Fibroblast of villous mesenchyme (primary cell): ENCODE results near the gene TGIF2. TPM values are rescaled to one million over a fixed set of nuclear protein-coding genes. Genes with fewer than 3 reads are reported as not detected.
"Not testable (repeated sequence)": the region's sequence is repeated elsewhere in the genome, so short reads cannot be mapped to it uniquely, and the experiment has no call there.

Experiments used
- DNase-seq: peaks from one replicate; pipeline ENCODE4 v3.0.0-alpha.2; 2010; ENCODE audit warnings: low read depth
- H3K4me3 ChIP-seq: 2 replicates; pipeline ENCODE4 v1.5.1; 2011; ENCODE audit warnings: low read depth, mild to moderate bottlenecking, low read length
- small RNA-seq: library from RNA; depleted of rRNA; stranded (forward); fragments of <200 nt; gene quantifications from one replicate; pipeline ENCODE3, GENCODE V24; 2012
- total RNA-seq: library from RNA; depleted of rRNA; stranded (reverse); fragments of >200 nt; gene quantifications from 2 replicates; pipeline ENCODE4 v1.2.3, GENCODE V29; 2012
- TF ChIP-seq, protein P1 (sequence below): IDR thresholded peaks from 2 replicates; pipeline ENCODE4 v1.5.1; 2012; ENCODE audit warnings: low read depth, mild to moderate bottlenecking, low read length; ENCODE audit not compliant: insufficient read depth

The TGIF2 gene
- total RNA-seq, 1 donor, result 10.4 TPM

DNA sequence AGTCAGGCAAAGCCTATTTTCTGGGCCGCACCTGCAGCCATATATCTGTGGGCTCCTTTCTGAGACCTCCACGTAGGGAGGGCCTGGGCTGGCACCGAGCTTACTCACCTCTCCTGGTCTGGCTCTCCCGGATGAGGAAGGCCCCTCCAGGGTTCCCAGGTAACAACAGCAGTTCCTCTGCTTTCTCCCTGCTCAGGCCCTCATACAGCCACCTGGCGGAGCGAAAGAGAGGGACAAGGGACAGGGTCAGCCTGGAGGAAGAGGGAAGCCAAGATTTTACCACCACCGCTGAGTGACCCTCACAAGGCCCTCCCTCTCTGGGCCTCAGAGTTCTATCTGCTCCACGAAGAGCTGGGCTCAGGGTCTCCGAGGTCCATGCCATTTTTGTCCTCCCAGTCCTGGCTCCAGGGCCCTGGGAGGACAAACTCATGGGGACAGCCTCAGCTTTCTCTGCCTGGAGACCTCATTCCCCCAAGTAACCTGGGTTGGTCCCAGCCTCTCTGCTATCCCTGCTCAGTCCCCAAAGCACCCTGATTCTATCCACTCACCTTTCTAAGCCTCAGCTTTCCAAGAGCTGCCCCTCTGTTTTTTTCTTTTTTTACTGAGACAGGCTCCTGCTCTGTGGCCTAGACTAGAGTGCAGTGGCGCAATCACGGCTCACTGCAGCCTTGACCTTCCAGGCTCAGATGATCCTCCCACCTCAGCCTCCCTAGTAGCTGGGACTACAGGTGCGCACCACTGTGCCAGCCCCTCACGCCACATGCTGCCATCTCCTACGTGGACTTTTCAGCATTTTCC lies 59.3 kb downstream of the TGIF2 start:
- no peak for DNase-seq
- TF ChIP-seq, protein P1, sequence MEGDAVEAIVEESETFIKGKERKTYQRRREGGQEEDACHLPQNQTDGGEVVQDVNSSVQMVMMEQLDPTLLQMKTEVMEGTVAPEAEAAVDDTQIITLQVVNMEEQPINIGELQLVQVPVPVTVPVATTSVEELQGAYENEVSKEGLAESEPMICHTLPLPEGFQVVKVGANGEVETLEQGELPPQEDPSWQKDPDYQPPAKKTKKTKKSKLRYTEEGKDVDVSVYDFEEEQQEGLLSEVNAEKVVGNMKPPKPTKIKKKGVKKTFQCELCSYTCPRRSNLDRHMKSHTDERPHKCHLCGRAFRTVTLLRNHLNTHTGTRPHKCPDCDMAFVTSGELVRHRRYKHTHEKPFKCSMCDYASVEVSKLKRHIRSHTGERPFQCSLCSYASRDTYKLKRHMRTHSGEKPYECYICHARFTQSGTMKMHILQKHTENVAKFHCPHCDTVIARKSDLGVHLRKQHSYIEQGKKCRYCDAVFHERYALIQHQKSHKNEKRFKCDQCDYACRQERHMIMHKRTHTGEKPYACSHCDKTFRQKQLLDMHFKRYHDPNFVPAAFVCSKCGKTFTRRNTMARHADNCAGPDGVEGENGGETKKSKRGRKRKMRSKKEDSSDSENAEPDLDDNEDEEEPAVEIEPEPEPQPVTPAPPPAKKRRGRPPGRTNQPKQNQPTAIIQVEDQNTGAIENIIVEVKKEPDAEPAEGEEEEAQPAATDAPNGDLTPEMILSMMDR, result no peak
- no peak overlapping the region for H3K4me3 ChIP-seq

DNA sequence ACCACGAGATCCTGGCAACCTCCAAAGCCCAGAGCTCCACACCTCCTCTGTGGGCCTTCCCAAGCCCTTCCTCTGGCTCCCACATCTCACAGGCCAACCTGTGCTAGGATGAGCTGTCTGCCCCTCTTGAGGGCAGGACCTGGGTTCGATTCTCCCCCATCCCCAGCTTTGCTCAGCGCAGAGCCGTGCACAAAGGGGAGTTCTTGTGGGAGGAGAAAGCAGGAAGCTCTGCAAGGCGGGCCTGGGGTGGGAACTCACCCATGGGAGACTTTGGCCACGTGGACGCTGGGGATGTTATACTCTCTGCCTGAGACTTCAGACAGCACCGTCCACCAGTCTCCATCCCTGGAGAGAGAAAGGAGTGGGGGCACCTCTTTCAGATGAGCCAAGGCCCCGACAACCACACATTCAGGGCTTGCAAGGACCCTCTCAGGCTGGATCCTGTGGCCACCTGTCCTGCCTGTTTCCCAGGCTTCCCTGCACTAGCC lies 59.9 kb downstream of the TGIF2 start:
- TF ChIP-seq, protein P1, result no peak
- no peak for DNase-seq
- H3K4me3 ChIP-seq, result no peak overlapping the region

DNA sequence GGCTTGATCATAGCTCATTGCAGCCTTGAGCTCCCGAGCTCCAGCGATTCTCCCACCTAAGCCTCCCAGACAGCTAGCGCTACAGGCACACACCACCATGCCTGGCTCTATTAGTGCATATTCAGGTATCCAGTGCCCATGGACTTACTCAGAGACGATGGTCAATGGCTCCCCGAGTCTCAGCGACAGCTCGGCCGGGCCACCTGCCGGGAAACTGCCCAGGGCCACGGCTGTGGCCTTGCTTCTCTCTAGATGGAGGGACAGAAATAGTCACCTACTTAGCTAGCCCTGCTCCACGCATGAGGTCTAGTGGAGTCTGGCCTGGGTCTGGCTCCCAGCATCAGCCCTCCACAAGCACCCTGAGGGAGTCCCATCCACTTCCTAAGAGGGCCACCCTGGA lies 60.9 kb downstream of the TGIF2 start:
- TF ChIP-seq, protein P1, result no peak
- DNase-seq, result no peak
- no peak overlapping the region for H3K4me3 ChIP-seq

DNA sequence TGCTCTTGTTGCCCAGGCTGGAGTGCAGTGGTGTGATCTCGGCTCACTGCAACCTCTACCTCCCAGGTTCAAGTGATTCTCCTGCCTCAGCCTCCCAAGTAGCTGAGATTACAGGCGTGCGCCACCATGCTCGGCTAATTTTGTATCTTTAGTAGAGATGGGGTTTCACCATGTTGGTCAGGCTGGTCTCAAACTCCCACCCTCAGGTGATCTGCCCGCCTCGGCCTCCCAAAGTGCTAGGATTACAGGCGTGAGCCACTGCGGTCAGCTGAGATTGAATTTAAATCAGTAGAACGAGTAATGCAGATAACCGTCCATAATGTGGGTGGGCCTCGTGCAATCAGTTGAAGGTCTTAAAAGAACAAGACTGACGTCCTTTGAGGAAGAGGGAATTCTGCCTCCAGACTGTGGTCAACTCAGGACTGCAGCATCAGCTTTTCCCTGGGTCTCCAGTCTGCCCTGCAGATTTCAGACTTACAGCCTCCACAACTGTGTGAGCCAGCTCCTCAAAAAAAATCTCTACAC lies 65.5 kb downstream of the TGIF2 start:
- H3K4me3 ChIP-seq, DNase-seq: not testable (repeated sequence)

DNA sequence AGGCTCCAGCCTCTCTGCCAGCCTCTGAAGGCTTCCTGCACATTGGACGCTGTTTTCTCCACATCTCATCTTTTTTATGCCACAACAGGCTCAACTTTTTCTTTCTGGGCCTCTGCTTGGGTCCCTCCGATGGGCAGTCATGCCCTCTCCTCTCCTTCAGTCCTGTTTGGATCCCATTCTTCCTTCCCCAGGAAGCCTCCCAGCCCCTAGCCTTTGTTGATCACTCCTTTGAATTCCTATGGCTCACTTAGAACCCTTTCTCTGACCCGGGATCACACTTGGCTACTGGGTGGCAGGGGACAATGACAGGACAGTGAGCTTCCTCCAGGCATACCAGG lies 68.1 kb downstream of the TGIF2 start:
- TF ChIP-seq, protein P1, result no peak
- no peak for DNase-seq

DNA sequence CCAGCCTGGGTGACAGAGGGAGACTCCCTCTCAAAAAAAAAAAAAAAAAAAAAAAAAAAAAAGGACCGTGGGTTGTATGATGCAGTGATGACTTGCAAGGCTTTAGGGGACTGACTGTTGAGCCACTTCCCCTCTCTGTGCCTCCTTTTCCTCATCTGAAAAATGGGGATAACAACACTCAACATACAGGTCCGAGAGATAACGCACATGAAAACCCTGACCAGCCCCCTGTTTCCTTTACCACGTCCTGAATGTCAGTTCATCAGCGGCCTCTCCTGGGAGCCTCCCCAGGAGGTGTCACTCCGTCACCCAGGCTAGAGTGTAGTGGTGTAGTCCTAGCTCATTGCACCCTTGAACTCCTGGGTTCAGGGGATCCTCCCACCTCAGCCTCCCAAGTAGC lies 68.7 kb downstream of the TGIF2 start:
- DNase-seq, result no peak
- TF ChIP-seq, protein P1, result no peak
- H3K4me3 ChIP-seq, result no peak overlapping the region

More for the DNA sequence above, 68.1 kb downstream of the TGIF2 start:
- H3K4me3 ChIP-seq, result no peak overlapping the region

Small RNA genes lying within 50 kb of the gene (small RNA-seq; reads per million reads assigned to genes)
- gene RF00017, result not detected

Other genes starting within 250 kb of the TGIF2 start
- 184 and 195 TPM in 2 replicates for gene MYL9, start 32.1 kb upstream of the TGIF2 start, total RNA-seq
- 67.3 and 103 TPM in 2 replicates for gene RAB5IF, start 32.2 kb downstream of the TGIF2 start, total RNA-seq
- gene SLA2, start 72.6 kb downstream of the TGIF2 start, total RNA-seq, result not detected in 2 replicates
- 18.0 and 30.7 TPM in 2 replicates for gene NDRG3, start 172.5 kb downstream of the TGIF2 start, total RNA-seq
- gene DSN1, start 200.2 kb downstream of the TGIF2 start, total RNA-seq, result 13.9 and 16.8 TPM in 2 replicates